Measurements from ENCODE around the gene FOXM1. TPM values are rescaled to one million over a fixed set of nuclear protein-coding genes. Genes with fewer than 3 reads are reported as not detected.

FOXM1 gene
- total RNA-seq, 4 donors from 2014 or later, result 5.9 to 28.7 (median 14.2) TPM

DNA sequence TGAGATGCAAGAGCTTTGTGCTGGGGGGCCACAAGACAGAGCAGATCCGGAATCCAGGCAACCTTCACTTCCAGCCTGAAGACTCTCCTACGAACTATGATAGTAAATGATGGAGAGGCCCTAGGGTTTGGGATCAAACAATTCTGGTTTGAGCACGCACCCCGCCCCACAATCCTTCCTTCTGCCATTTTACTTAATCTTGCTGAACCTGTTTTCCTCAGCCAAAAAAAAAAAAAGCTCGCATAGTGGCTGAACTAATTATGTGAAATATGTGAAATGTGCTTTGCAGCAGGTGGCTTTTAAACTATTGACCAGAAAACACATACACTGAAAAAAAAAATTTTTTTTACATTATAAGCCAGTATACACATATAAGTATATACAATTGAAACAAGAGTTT lies 65.2 kb downstream of the FOXM1 start:
- WGBS, 2 donors, result 37 to 56% methylated on average over 5 of the region's 5 CpGs
- Histone ChIP-seq H3K27ac (peak overlapping the region; percentile 40 to 95 (median 92)), H3K36me3 (peaks cover 0 to 17% (median 0%) of the 10 kb centered on the region in 3 donors), H3K4me1 (peaks cover 4 to 32% (median 17%) of the 10 kb centered on the region in 3 donors), H3K27me3 (no peaks in the 10 kb centered on the region), H3K9me3 (no peaks in the 10 kb centered on the region), H3K4me3 (peak overlapping the region; percentile 53 to 98 (median 76))
- TF ChIP-seq, protein P1, sequence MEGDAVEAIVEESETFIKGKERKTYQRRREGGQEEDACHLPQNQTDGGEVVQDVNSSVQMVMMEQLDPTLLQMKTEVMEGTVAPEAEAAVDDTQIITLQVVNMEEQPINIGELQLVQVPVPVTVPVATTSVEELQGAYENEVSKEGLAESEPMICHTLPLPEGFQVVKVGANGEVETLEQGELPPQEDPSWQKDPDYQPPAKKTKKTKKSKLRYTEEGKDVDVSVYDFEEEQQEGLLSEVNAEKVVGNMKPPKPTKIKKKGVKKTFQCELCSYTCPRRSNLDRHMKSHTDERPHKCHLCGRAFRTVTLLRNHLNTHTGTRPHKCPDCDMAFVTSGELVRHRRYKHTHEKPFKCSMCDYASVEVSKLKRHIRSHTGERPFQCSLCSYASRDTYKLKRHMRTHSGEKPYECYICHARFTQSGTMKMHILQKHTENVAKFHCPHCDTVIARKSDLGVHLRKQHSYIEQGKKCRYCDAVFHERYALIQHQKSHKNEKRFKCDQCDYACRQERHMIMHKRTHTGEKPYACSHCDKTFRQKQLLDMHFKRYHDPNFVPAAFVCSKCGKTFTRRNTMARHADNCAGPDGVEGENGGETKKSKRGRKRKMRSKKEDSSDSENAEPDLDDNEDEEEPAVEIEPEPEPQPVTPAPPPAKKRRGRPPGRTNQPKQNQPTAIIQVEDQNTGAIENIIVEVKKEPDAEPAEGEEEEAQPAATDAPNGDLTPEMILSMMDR (IDR thresholded peaks at IDR 0.05), result no peak
- no peak for TF ChIP-seq POLR2A (IDR thresholded peaks at IDR 0.05)
- no peak for DNase-seq
- intact Hi-C loops (cut with DNase I), result no loop called here

Other genes with a start within 250 kb of the FOXM1 start
- 10 to 100 TPM; 55.9 to 86.2 (median 62.8) TPM for gene FKBP4, start 82.2 kb downstream of the FOXM1 start, total RNA-seq
- gene ITFG2, start 64.5 kb downstream of the FOXM1 start, total RNA-seq, result 10 to 100 TPM; 14.3 to 27.5 (median 15.7) TPM
- gene NRIP2, start 42.1 kb downstream of the FOXM1 start, total RNA-seq, result 1 to 10 TPM in 1 of 4 donors, under 1 TPM in 1, not detected in 2; 0.38 to 1.6 TPM
- gene TEX52, start 20.1 kb downstream of the FOXM1 start, total RNA-seq, result not detected
- gene RHNO1, start within 50 bp of the FOXM1 start, total RNA-seq, result 10 to 100 TPM; 15.1 to 20.0 (median 18.6) TPM
- gene TULP3, start 13.7 kb upstream of the FOXM1 start, total RNA-seq, result 10 to 100 TPM; 13.1 to 26.1 (median 19.8) TPM
- gene TEAD4, start 82.2 kb upstream of the FOXM1 start, total RNA-seq, result 10 to 100 TPM; 10.7 to 16.6 (median 13.5) TPM
- 10 to 100 TPM; 10.6 to 23.7 (median 17.6) TPM for gene TSPAN9, start 200.2 kb upstream of the FOXM1 start, total RNA-seq

Data from esophagus squamous epithelium (tissue), 5 donors.